Measurements from ENCODE around the gene AZIN2.
"Not testable (repeated sequence)": the region's sequence is repeated elsewhere in the genome, so short reads cannot be mapped to it uniquely, and the experiment has no call there.

GRCh38 chr1:33124647-33125046, 43.7 kb downstream of the AZIN2 start:
- TF ChIP-seq, protein P1, sequence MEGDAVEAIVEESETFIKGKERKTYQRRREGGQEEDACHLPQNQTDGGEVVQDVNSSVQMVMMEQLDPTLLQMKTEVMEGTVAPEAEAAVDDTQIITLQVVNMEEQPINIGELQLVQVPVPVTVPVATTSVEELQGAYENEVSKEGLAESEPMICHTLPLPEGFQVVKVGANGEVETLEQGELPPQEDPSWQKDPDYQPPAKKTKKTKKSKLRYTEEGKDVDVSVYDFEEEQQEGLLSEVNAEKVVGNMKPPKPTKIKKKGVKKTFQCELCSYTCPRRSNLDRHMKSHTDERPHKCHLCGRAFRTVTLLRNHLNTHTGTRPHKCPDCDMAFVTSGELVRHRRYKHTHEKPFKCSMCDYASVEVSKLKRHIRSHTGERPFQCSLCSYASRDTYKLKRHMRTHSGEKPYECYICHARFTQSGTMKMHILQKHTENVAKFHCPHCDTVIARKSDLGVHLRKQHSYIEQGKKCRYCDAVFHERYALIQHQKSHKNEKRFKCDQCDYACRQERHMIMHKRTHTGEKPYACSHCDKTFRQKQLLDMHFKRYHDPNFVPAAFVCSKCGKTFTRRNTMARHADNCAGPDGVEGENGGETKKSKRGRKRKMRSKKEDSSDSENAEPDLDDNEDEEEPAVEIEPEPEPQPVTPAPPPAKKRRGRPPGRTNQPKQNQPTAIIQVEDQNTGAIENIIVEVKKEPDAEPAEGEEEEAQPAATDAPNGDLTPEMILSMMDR (conservative IDR thresholded peaks at IDR 0.05 in 1 of 2, IDR thresholded peaks at IDR 0.05 in 1 of 2; ENCODE audit: extremely low read depth in 1 of 2, insufficient read depth in 1 of 2, low read depth in 1 of 2, low read length in 2 of 2), result not testable (repeated sequence)
- not testable (repeated sequence) for TF ChIP-seq EZH2 (IDR thresholded peaks at IDR 0.05; ENCODE audit: borderline replicate concordance, low read length)

Measured in mammary epithelial cell (primary cell).